Measurements from ENCODE around the gene UNKL.

UNKL gene

DNA sequence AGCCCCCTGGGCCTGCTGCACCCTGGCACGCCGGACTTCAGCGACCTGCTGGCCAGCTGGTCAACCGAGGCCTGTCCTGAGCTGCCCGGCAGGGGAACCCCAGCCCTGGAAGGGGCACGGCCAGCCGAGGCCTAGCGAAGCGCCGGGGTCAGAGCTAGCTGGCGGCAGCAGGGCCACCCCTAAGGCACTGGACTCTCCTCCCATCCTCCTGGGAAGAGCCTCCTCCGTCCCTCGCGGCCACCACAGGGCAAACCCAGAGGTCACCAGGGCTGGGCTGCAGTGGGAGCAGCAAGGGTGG is 18.7 kb upstream of the UNKL start:
- TF ChIP-seq, protein P1, sequence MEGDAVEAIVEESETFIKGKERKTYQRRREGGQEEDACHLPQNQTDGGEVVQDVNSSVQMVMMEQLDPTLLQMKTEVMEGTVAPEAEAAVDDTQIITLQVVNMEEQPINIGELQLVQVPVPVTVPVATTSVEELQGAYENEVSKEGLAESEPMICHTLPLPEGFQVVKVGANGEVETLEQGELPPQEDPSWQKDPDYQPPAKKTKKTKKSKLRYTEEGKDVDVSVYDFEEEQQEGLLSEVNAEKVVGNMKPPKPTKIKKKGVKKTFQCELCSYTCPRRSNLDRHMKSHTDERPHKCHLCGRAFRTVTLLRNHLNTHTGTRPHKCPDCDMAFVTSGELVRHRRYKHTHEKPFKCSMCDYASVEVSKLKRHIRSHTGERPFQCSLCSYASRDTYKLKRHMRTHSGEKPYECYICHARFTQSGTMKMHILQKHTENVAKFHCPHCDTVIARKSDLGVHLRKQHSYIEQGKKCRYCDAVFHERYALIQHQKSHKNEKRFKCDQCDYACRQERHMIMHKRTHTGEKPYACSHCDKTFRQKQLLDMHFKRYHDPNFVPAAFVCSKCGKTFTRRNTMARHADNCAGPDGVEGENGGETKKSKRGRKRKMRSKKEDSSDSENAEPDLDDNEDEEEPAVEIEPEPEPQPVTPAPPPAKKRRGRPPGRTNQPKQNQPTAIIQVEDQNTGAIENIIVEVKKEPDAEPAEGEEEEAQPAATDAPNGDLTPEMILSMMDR (IDR thresholded peaks at IDR 0.05; ENCODE audit: poor library complexity, severe bottlenecking): no peak
- DNase-seq (ENCODE audit: low spot score) (no peak), ATAC-seq (ENCODE audit: low read depth) (no peak)

DNA sequence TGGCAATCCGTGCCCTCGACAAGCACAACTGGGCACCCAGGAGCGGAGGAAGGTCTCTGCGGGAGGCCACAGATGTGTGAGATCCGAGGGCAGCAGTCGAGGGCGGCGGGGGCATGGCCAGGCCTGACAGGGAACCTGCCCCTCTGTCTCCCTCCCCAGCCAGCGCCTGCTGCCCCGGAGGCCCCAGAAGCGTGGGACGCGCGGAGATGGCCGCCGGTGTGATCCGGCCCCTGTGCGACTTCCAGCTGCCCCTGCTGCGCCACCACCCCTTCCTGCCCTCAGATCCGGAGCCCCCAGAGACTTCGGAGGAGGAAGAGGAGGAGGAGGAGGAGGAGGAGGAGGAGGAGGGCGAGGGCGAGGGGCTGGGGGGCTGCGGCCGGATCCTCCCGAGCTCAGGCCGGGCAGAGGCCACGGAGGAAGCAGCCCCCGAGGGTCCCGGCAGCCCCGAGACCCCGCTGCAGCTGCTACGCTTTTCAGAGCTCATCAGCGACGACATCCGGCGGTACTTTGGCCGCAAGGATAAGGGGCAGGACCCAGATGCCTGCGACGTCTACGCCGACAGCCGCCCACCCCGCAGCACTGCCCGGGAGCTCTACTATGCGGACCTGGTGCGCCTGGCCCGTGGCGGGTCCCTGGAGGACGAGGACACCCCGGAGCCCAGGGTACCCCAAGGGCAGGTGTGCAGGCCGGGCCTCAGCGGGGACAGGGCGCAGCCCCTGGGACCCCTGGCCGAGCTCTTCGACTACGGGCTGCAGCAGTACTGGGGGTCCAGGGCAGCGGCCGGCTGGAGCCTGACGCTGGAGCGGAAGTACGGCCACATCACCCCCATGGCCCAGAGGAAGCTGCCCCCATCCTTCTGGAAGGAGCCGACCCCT is 18.1 kb upstream of the UNKL start:
- Histone ChIP-seq H3K9me3 (ENCODE audit: severe bottlenecking) (no peaks in the 10 kb centered on the region), H3K4me3 (ENCODE audit: severe bottlenecking) (no peak overlapping the region), H3K27ac (ENCODE audit: poor library complexity, severe bottlenecking) (no peak overlapping the region), H3K4me1 (ENCODE audit: insufficient read depth, poor library complexity, severe bottlenecking) (no peaks in the 10 kb centered on the region), H3K36me3 (ENCODE audit: low read depth) (no peaks in the 10 kb centered on the region), H3K27me3 (ENCODE audit: insufficient read depth, poor library complexity, severe bottlenecking) (no peaks in the 10 kb centered on the region)
- TF ChIP-seq, protein P1 (IDR thresholded peaks at IDR 0.05; ENCODE audit: poor library complexity, severe bottlenecking): no peak
- no peak for DNase-seq (ENCODE audit: low spot score)
- ATAC-seq (ENCODE audit: low read depth): no peak

More for the DNA sequence above, 18.7 kb upstream of the UNKL start:
- no peaks in the 10 kb centered on the region for H3K4me1 ChIP-seq (ENCODE audit: insufficient read depth, poor library complexity, severe bottlenecking)
- no peaks in the 10 kb centered on the region for H3K27me3 ChIP-seq (ENCODE audit: insufficient read depth, poor library complexity, severe bottlenecking)
- no peaks in the 10 kb centered on the region for H3K36me3 ChIP-seq (ENCODE audit: low read depth)
- no peak overlapping the region for H3K27ac ChIP-seq (ENCODE audit: poor library complexity, severe bottlenecking)
- H3K9me3 ChIP-seq (ENCODE audit: severe bottlenecking): no peaks in the 10 kb centered on the region
- no peak overlapping the region for H3K4me3 ChIP-seq (ENCODE audit: severe bottlenecking)

DNA sequence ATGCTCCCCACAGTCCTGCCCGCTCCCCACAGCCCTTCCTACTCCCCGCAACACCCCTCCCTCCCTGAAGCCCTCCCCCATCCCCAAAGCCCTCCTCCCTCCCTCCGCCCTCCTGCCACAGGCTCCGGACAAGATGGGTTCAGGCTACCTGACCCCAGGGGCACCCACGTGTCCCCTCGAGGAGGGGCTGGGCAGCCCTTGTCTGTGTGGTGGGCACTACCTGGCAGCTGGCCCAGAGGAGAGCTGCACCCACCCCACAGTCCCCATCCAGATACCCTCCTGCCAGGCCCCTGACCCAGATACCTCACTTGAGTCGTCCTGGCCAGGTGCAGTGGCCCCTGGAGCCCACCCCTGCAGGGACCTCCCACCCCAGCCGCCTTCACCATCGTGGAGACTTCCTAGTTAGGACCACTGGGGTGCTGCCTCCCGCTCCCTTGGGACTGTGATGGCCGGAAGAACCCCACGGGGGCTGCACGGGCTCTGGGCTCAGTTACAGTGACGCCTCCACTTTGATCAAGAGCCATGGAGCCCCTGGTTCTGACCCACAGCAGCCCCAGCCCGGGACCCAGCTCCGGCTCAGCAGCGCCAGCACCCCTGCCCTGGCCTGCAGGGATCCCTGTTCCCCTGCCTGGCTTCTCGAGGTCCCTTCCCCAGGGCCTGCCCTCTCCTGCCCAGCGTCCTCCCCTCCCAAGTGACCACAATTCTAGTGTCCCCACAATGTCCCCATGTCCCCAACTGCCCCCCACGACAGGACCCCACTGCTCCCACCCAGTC is 17.2 kb upstream of the UNKL start:
- no peaks in the 10 kb centered on the region for H3K27me3 ChIP-seq (ENCODE audit: insufficient read depth, poor library complexity, severe bottlenecking)
- H3K27ac ChIP-seq (ENCODE audit: poor library complexity, severe bottlenecking): no peak overlapping the region
- H3K36me3 ChIP-seq (ENCODE audit: low read depth): no peaks in the 10 kb centered on the region
- H3K9me3 ChIP-seq (ENCODE audit: severe bottlenecking): no peaks in the 10 kb centered on the region
- no peak overlapping the region for H3K4me3 ChIP-seq (ENCODE audit: severe bottlenecking)
- TF ChIP-seq, protein P1 (IDR thresholded peaks at IDR 0.05; ENCODE audit: poor library complexity, severe bottlenecking): no peak
- DNase-seq (ENCODE audit: low spot score) (no peak), ATAC-seq (ENCODE audit: low read depth) (no peak)
- H3K4me1 ChIP-seq (ENCODE audit: insufficient read depth, poor library complexity, severe bottlenecking): no peaks in the 10 kb centered on the region

DNA sequence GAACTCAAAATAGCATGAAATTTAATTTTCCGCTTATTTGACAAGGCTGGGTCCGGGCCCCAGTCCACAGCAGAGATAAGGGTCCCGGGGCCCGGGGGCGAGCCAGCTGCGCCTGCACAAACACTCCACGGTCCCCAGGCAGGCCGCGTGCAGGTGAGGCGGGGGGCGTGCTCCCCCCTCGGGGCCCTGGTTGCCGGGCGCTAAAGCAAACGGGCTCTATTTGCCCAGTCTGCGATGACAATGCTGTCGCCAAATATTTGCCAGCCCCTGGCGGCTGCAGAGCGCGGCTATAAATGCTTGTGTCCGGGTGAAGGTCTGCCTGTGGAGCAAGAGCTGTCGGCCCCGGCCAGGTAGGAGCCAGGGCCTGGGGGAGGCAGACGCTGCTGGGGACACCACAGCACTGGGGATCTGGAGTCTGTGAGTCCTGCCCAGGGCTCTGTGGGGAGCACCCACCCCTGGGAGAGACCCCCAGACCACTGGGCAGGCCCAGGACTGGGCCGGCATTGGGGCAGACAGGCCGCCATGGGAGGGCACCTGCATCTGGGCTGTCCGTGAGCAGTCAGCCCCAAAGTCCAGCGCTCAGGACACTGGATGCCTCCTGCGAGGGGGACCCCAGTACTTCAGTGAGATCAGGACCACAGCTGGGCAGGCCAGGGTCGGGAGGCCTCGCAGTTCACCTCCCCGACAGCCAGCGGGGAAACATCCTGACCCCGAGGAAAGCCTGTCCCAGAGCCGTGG is 16.4 kb upstream of the UNKL start, which contains the start of gene PERCC1:
TSS of gene PERCC1 (plus strand) at position 320 of the 738 bp plus-strand sequence. CDS start 1,516 bp downstream, outside the sequence.
- ATAC-seq (ENCODE audit: low read depth) (no peak), DNase-seq (ENCODE audit: low spot score) (no peak)
- Histone ChIP-seq H3K36me3 (ENCODE audit: low read depth) (no peaks in the 10 kb centered on the region), H3K4me3 (ENCODE audit: severe bottlenecking) (no peak within 1 kb of the TSS), H3K27me3 (ENCODE audit: insufficient read depth, poor library complexity, severe bottlenecking) (no peaks in the 10 kb centered on the region), H3K9me3 (ENCODE audit: severe bottlenecking) (no peaks in the 10 kb centered on the region), H3K4me1 (ENCODE audit: insufficient read depth, poor library complexity, severe bottlenecking) (no peaks in the 10 kb centered on the region), H3K27ac (ENCODE audit: poor library complexity, severe bottlenecking) (no peak within 1 kb of the TSS)
- TF ChIP-seq, protein P1 (IDR thresholded peaks at IDR 0.05; ENCODE audit: poor library complexity, severe bottlenecking): no peak

Measured in RWPE2 (cell line).